Upper lobe of right lung (tissue), 1 donor: ENCODE measurements around the gene CYCS. TPM values are rescaled to one million over a fixed set of nuclear protein-coding genes. Genes with fewer than 3 reads are reported as not detected.
A peak's percentile ranks its signal among the peaks of the same experiment; 100 is the strongest.

Experiments used
- ATAC-seq: fragments of 200-7000 bp; cut with Tn5 transposase; one replicate; pipeline ENCODE4 v1.9.1; 2020; ENCODE audit warnings: mild to moderate bottlenecking, moderate library complexity
- DNase-seq: peaks from one replicate; pipeline ENCODE4 v3.0.0-alpha.2; 2020
- H3K27ac ChIP-seq: fragments of 200-600 bp; one replicate; pipeline ENCODE4 v1.8.0; 2022
- H3K27me3 ChIP-seq: fragments of 200-600 bp; one replicate; pipeline ENCODE4 v1.8.0; 2022; ENCODE audit warnings: mild to moderate bottlenecking
- H3K36me3 ChIP-seq: fragments of 200-600 bp; one replicate; pipeline ENCODE4 v1.8.0; 2022
- H3K4me1 ChIP-seq: fragments of 200-600 bp; one replicate; pipeline ENCODE4 v1.8.0; 2022
- H3K4me3 ChIP-seq: fragments of 200-600 bp; one replicate; pipeline ENCODE4 v1.8.0; 2022; ENCODE audit warnings: mild to moderate bottlenecking
- H3K9me3 ChIP-seq: fragments of 200-600 bp; one replicate; pipeline ENCODE4 v1.8.0; 2022
- CTCF ChIP-seq: fragments of 200-600 bp; IDR thresholded peaks from one replicate; pipeline ENCODE4 v1.8.0; 2022; ENCODE audit warnings: antibody characterized with exemption
- intact Hi-C: fragments of 100-400 bp; cut with DNase I; formaldehyde crosslinking; loops from one replicate; pipeline ENCODE4 v1.11.0; 2022
- total RNA-seq: library from RNA; stranded (reverse); fragmentation: NEBNext Ultra II Directional; extraction: Animal tissue kit (Norgen Biotek cat#: 25700); gene quantifications from one replicate; pipeline ENCODE4 v1.2.1, GENCODE V29; 2021
- donor health status: DM: no; HTN: yes; CAD: no; lungs with severe emphysema.

The CYCS gene
- total RNA-seq, 1 donor from 2014 or later = 72.8 TPM

- ATAC-seq (no peak), DNase-seq (no peak)
- Histone ChIP-seq H3K9me3 (no peaks in the 10 kb centered on the region), H3K4me3 (no peak overlapping the region), H3K36me3 (no peaks in the 10 kb centered on the region), H3K27me3 (no peaks in the 10 kb centered on the region), H3K27ac (no peak overlapping the region), H3K4me1 (no peaks in the 10 kb centered on the region)
- intact Hi-C loops = no loop called here
- TF ChIP-seq CTCF = no peak
These were observed 21.3 kb downstream of the CYCS start for GRCh38 chr7:25103773-25104172.

- no peaks in the 10 kb centered on the region for H3K9me3 ChIP-seq
- H3K27ac ChIP-seq = no peak overlapping the region
- ATAC-seq = no peak
- H3K27me3 ChIP-seq = no peaks in the 10 kb centered on the region
- DNase-seq = no peak
- intact Hi-C loops = no loop called here
- no peaks in the 10 kb centered on the region for H3K36me3 ChIP-seq
- no peaks in the 10 kb centered on the region for H3K4me1 ChIP-seq
- no peak overlapping the region for H3K4me3 ChIP-seq
- TF ChIP-seq CTCF = no peak
These were observed 23.2 kb downstream of the CYCS start for GRCh38 chr7:25101817-25102216.

GRCh38 chr7:25098096-25099046 lies 26.7 kb downstream of the CYCS start:
- H3K9me3 ChIP-seq = no peaks in the 10 kb centered on the region
- no peaks in the 10 kb centered on the region for H3K27me3 ChIP-seq
- H3K27ac ChIP-seq = no peak overlapping the region
- no peak overlapping the region for H3K4me3 ChIP-seq
- no peaks in the 10 kb centered on the region for H3K36me3 ChIP-seq
- intact Hi-C loops = loop anchor here (10.0 kb wide), 1 partner anchor 284 kb away; no protein-coding TSS in a partner anchor
- DNase-seq = no peak
- TF ChIP-seq CTCF = peak; percentile 90
- H3K4me1 ChIP-seq = no peaks in the 10 kb centered on the region
- peak; percentile 88 for ATAC-seq

GRCh38 chr7:25095516-25096345 lies 29.3 kb downstream of the CYCS start:
- no peaks in the 10 kb centered on the region for H3K4me1 ChIP-seq
- H3K27ac ChIP-seq = no peak overlapping the region
- no peaks in the 10 kb centered on the region for H3K9me3 ChIP-seq
- no peaks in the 10 kb centered on the region for H3K36me3 ChIP-seq
- intact Hi-C loops = loop anchor here (10.0 kb wide), 1 partner anchor 281 kb away; no protein-coding TSS in a partner anchor
- no peak for DNase-seq
- TF ChIP-seq CTCF = no peak
- H3K27me3 ChIP-seq = no peaks in the 10 kb centered on the region
- no peak overlapping the region for H3K4me3 ChIP-seq
- ATAC-seq = no peak

GRCh38 chr7:25093268-25093826 lies 31.7 kb downstream of the CYCS start:
- peak; percentile 81 for TF ChIP-seq CTCF
- peak; percentile 96 for ATAC-seq
- Histone ChIP-seq H3K27me3 (no peaks in the 10 kb centered on the region), H3K27ac (no peak overlapping the region), H3K4me1 (no peaks in the 10 kb centered on the region), H3K4me3 (no peak overlapping the region), H3K36me3 (no peaks in the 10 kb centered on the region), H3K9me3 (no peaks in the 10 kb centered on the region)
- intact Hi-C loops = loop anchor here (10.0 kb wide), 1 partner anchor 279 kb away; no protein-coding TSS in a partner anchor
- DNase-seq = peak; percentile 88
